Ishikawa (cell line): Measurements from ENCODE around the gene ONECUT3.

Experiments
- CEBPB ChIP-seq: IDR thresholded peaks from 2 replicates; pipeline ENCODE4 v1.6.1; 2012
- CREB1 ChIP-seq: IDR thresholded peaks from 2 replicates; pipeline ENCODE4 v1.6.1; 2012; ENCODE audit warnings: low read depth
- EGR1 ChIP-seq: IDR thresholded peaks from 2 replicates; pipeline ENCODE4 v1.6.1; 2012
- EP300 ChIP-seq: IDR thresholded peaks from 2 replicates; pipeline ENCODE4 v1.6.1; 2012; ENCODE audit warnings: borderline replicate concordance
- FOXM1 ChIP-seq: IDR thresholded peaks from 2 replicates; pipeline ENCODE4 v1.6.1; 2012; ENCODE audit warnings: low read depth, borderline replicate concordance
- MAX ChIP-seq: IDR thresholded peaks from 2 replicates; pipeline ENCODE4 v1.6.1; 2012
- NFIC ChIP-seq: IDR thresholded peaks from 2 replicates; pipeline ENCODE4 v1.6.1; 2012
- RAD21 ChIP-seq: IDR thresholded peaks from 2 replicates; pipeline ENCODE4 v1.6.1; 2012; ENCODE audit warnings: low read depth
- REST ChIP-seq: IDR thresholded peaks from 2 replicates; pipeline ENCODE4 v1.6.1; 2012; ENCODE audit warnings: low read depth, mild to moderate bottlenecking
- TAF1 ChIP-seq: IDR thresholded peaks from 2 replicates; pipeline ENCODE4 v1.6.1; 2012; ENCODE audit warnings: low read depth, mild to moderate bottlenecking
- TCF12 ChIP-seq: IDR thresholded peaks from 2 replicates; pipeline ENCODE4 v1.6.1; 2012; ENCODE audit warnings: low read depth
- TEAD4 ChIP-seq: IDR thresholded peaks from 2 replicates; pipeline ENCODE4 v1.6.1; 2012
- USF1 ChIP-seq: IDR thresholded peaks from 2 replicates; pipeline ENCODE4 v1.6.1; 2012
- YY1 ChIP-seq: IDR thresholded peaks from 2 replicates; pipeline ENCODE4 v1.6.1; 2012; ENCODE audit warnings: low read depth
- ZBTB7A ChIP-seq: IDR thresholded peaks from 2 replicates; pipeline ENCODE4 v1.6.1; 2012; ENCODE audit warnings: low read depth

Gene ONECUT3

GRCh38 chr19:1765904-1766799 is 12.8 kb downstream of the ONECUT3 start:
- TF ChIP-seq NFIC: no peak
- no peak for TF ChIP-seq TEAD4
- no peak for TF ChIP-seq USF1
- TF ChIP-seq CREB1: no peak
- no peak for TF ChIP-seq FOXM1
- TF ChIP-seq ZBTB7A: no peak
- no peak for TF ChIP-seq TAF1
- no peak for TF ChIP-seq MAX
- TF ChIP-seq CEBPB: no peak
- TF ChIP-seq RAD21: no peak
- no peak for TF ChIP-seq EP300
- no peak for TF ChIP-seq REST
- no peak for TF ChIP-seq TCF12
- TF ChIP-seq YY1: no peak
- no peak for TF ChIP-seq EGR1

- no peak for TF ChIP-seq TAF1
- no peak for TF ChIP-seq TEAD4
- TF ChIP-seq NFIC: no peak
- TF ChIP-seq USF1: no peak
Measured at GRCh38 chr19:1766800-1767352, 13.6 kb downstream of the ONECUT3 start.

- no peak for TF ChIP-seq EP300
- no peak for TF ChIP-seq TEAD4
- peak; percentile 82 for TF ChIP-seq ZBTB7A
- TF ChIP-seq TAF1: no peak
- TF ChIP-seq CREB1: no peak
- no peak for TF ChIP-seq NFIC
- no peak for TF ChIP-seq TCF12
- TF ChIP-seq USF1: no peak
- no peak for TF ChIP-seq YY1
- TF ChIP-seq FOXM1: no peak
- TF ChIP-seq CEBPB: no peak
- no peak for TF ChIP-seq MAX
- TF ChIP-seq RAD21: peak; percentile 92
- TF ChIP-seq REST: no peak
- TF ChIP-seq EGR1: 0 out of 2 replicates have a peak, but pooled peaks have one; percentile 18
Measured at GRCh38 chr19:1767464-1767933, 14.2 kb downstream of the ONECUT3 start.

- TF ChIP-seq NFIC (no peak), REST (no peak), CREB1 (no peak), TCF12 (no peak), USF1 (no peak), RAD21 (peak; percentile 19; the same call in 1 of the 2 replicates)
Measured at GRCh38 chr19:1768248-1768647, 14.9 kb downstream of the ONECUT3 start.
